ENCODE data around the gene TDRD7.
A peak's percentile ranks its signal among the peaks of the same experiment; 100 is the strongest.

DNA sequence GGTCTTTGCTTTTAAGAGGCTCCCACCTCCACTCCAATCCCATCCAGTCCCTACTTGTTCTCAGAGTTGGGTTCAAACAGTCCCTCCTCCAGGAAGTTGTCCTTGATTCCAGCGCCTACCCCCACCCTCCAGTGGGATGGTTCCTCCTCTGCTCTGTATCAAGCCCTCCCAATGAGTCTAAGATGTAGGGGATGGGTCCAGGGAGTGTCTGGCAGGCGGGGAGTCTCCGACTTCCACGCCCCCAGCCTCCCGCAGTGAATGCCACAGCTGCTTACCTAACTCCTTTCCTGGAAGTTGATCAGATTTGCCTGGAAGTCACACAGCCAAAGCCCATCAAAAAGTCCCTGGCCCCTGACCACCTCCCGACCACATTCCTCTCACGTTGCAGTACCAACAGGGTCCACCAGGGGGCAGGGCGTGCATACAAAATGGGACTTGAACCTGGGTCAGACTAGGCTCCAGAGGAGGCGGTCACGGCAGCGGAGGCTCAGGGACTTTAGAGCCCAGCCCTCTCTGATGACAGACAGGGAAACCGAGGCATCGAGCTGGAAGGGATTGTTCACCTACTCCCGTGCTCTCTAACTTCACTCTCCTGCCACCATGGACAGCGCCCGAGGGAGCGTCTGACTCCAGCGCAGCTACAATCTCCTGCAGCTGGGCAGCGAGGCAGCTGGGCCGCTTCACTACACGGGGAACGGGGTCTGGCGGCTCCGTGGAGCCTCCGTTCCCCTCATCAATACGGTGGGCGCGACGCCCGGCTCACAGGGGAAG lies 25.0 kb upstream of the TDRD7 start:
- TF ChIP-seq POLR2A (IDR thresholded peaks at IDR 0.05; ENCODE audit: extremely low read depth, insufficient read length), result no peak
- TF ChIP-seq, protein P1, sequence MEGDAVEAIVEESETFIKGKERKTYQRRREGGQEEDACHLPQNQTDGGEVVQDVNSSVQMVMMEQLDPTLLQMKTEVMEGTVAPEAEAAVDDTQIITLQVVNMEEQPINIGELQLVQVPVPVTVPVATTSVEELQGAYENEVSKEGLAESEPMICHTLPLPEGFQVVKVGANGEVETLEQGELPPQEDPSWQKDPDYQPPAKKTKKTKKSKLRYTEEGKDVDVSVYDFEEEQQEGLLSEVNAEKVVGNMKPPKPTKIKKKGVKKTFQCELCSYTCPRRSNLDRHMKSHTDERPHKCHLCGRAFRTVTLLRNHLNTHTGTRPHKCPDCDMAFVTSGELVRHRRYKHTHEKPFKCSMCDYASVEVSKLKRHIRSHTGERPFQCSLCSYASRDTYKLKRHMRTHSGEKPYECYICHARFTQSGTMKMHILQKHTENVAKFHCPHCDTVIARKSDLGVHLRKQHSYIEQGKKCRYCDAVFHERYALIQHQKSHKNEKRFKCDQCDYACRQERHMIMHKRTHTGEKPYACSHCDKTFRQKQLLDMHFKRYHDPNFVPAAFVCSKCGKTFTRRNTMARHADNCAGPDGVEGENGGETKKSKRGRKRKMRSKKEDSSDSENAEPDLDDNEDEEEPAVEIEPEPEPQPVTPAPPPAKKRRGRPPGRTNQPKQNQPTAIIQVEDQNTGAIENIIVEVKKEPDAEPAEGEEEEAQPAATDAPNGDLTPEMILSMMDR (IDR thresholded peaks at IDR 0.05; ENCODE audit: low read depth, low read length), result peak; percentile 95
- TF ChIP-seq, protein P2, sequence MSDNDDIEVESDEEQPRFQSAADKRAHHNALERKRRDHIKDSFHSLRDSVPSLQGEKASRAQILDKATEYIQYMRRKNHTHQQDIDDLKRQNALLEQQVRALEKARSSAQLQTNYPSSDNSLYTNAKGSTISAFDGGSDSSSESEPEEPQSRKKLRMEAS (IDR thresholded peaks at IDR 0.05; ENCODE audit: low read depth, low read length), result no peak

Data from NB4 (cell line).